ENCODE measurements around the gene HSPA1L. TPM values are rescaled to one million over a fixed set of nuclear protein-coding genes. Genes with fewer than 3 reads are reported as not detected.
A peak's percentile ranks its signal among the peaks of the same experiment; 100 is the strongest.

The HSPA1L gene
- total RNA-seq, 1 donor from 2014 or later, result 0.49 TPM

DNA sequence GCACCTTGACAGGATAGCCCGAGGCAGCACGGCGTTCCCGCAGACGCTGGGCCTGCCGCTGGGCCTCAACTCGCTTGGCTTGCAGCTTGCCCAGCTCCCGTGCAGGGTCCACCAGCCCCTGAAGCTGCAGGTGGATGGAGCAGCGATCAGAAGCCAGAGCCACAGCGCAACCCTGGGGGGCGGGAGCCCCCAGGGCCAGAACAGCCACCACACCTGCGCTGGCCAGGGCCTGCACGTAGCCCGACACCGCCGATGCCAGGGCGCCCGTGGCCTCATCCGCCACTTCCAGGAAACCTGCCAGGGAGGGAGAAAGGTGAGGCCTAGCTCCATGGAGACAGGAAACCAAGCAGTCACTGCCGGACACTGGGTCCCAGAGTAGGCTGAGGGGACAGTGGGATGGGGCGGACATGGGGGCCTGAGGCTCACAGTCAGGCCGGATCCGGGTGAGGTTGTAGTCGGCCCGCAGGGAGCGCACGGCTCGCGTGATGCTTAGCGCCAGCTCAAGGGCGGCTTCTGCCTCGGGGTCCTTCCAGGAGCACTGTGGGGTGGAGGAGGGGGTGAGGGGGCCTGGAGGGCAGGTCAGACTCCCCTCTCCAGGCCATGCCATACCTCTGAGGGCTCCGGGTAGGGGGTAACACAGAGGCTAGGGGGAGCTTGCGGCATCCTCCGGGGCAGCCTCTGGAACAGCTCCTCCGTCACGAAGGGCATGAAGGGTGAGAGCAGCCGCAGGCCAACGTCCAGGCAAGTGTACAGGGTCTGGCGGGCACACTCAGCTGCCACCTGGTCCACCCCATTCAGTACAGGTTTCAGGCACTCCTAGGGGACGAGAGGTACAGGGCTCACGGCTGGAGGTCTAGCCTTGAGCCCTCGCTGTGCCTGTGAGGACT, 35.8 kb downstream of the HSPA1L start:
- Histone ChIP-seq H3K79me2 (ENCODE audit: low read depth) (no peaks in the 10 kb centered on the region), H3K9ac (no peak overlapping the region), H3F3A (ENCODE audit: low read depth) (no peaks in the 10 kb centered on the region), H3K27ac (no peak overlapping the region), H3K4me2 (no peak overlapping the region), H4K20me1 (ENCODE audit: low read depth) (no peaks in the 10 kb centered on the region), H3K9me3 (ENCODE audit: low read depth) (no peaks in the 10 kb centered on the region), H3K36me3 (no peaks in the 10 kb centered on the region), H2AFZ (replicated peaks) (no peak overlapping the region), H3K4me1 (no peaks in the 10 kb centered on the region), H3K27me3 (no peaks in the 10 kb centered on the region), H3K4me3 (no peak overlapping the region)
- H3K27ac Mint-ChIP-seq, result no peak overlapping the region
- H3K4me1 Mint-ChIP-seq, result peaks cover 6% of the 10 kb centered on the region
- no peak for DNase-seq (ENCODE audit: low spot score)
- H3K9me3 Mint-ChIP-seq, result no peaks in the 10 kb centered on the region
- peaks cover 9% of the 10 kb centered on the region for H3K36me3 Mint-ChIP-seq
- no peak for TF ChIP-seq EZH2phosphoT487 (IDR thresholded peaks at IDR 0.05)
- TF ChIP-seq EZH2 (IDR thresholded peaks at IDR 0.05), result no peak
- TF ChIP-seq, protein P1, sequence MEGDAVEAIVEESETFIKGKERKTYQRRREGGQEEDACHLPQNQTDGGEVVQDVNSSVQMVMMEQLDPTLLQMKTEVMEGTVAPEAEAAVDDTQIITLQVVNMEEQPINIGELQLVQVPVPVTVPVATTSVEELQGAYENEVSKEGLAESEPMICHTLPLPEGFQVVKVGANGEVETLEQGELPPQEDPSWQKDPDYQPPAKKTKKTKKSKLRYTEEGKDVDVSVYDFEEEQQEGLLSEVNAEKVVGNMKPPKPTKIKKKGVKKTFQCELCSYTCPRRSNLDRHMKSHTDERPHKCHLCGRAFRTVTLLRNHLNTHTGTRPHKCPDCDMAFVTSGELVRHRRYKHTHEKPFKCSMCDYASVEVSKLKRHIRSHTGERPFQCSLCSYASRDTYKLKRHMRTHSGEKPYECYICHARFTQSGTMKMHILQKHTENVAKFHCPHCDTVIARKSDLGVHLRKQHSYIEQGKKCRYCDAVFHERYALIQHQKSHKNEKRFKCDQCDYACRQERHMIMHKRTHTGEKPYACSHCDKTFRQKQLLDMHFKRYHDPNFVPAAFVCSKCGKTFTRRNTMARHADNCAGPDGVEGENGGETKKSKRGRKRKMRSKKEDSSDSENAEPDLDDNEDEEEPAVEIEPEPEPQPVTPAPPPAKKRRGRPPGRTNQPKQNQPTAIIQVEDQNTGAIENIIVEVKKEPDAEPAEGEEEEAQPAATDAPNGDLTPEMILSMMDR (IDR thresholded peaks at IDR 0.05), result no peak
- H3K4me3 Mint-ChIP-seq, result no peak overlapping the region
- peaks cover 2% of the 10 kb centered on the region for H3K27me3 Mint-ChIP-seq (ENCODE audit: insufficient read depth, low read depth)

DNA sequence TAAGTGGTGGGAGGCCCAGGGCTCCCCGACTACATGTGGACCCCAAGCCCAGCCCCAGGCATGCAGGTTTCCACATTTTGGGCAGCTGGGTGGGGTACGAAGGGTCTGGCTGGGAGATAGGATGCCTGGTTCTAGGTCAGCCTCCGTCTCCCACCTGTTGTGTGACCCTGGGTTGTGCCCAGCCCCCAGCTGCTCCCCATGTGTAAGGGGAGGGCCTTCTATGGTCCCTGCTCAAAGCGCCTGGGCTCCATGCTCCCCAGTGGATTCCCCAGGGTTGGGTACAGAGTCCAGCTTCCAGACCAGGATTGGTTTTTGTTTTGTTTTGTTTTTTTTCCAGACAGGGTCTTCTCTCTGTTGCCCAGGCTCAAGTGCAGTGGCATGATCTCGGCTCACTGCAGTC, 36.9 kb downstream of the HSPA1L start:
- Histone ChIP-seq H3K79me2 (ENCODE audit: low read depth) (no peaks in the 10 kb centered on the region), H3K9ac (no peak overlapping the region), H3K27me3 (no peaks in the 10 kb centered on the region), H4K20me1 (ENCODE audit: low read depth) (no peaks in the 10 kb centered on the region), H3K9me3 (ENCODE audit: low read depth) (no peaks in the 10 kb centered on the region), H2AFZ (replicated peaks) (no peak overlapping the region), H3K4me2 (no peak overlapping the region), H3K36me3 (no peaks in the 10 kb centered on the region), H3F3A (ENCODE audit: low read depth) (no peaks in the 10 kb centered on the region), H3K4me1 (no peaks in the 10 kb centered on the region), H3K27ac (no peak overlapping the region), H3K4me3 (no peak overlapping the region)
- no peak overlapping the region for H3K4me3 Mint-ChIP-seq
- H3K9me3 Mint-ChIP-seq, result no peaks in the 10 kb centered on the region
- TF ChIP-seq EZH2phosphoT487 (IDR thresholded peaks at IDR 0.05) (no peak), EZH2 (IDR thresholded peaks at IDR 0.05) (no peak)
- TF ChIP-seq, protein P1 (IDR thresholded peaks at IDR 0.05), result no peak
- no peak for DNase-seq (ENCODE audit: low spot score)
- no peak overlapping the region for H3K27ac Mint-ChIP-seq
- peaks cover 8% of the 10 kb centered on the region for H3K36me3 Mint-ChIP-seq
- peaks cover 2% of the 10 kb centered on the region for H3K27me3 Mint-ChIP-seq (ENCODE audit: insufficient read depth, low read depth)
- H3K4me1 Mint-ChIP-seq, result peaks cover 6% of the 10 kb centered on the region

DNA sequence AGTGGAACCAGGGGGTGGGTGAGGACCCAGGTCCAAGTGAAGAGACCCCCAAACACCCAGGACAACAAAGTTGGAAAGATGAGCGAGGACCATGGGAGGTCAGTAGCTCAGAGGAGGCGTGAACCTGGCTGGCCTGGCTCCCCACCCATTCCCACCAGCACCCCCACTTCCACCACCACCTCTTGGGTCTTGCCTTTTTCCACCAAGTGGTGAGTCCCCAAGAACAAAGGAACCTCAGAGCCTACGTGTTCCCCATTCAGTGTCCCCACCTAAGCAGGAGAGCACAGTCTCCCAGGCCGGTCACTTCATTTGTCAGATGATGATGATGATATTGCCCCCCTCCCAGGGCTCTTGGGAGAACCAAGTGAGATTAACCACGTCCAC, 37.4 kb downstream of the HSPA1L start:
- Histone ChIP-seq H3K9ac (no peak overlapping the region), H3K4me3 (no peak overlapping the region), H3K27ac (no peak overlapping the region), H3F3A (ENCODE audit: low read depth) (no peaks in the 10 kb centered on the region), H2AFZ (replicated peaks) (no peak overlapping the region), H3K9me3 (ENCODE audit: low read depth) (no peaks in the 10 kb centered on the region), H3K4me1 (no peaks in the 10 kb centered on the region), H3K4me2 (no peak overlapping the region), H3K27me3 (no peaks in the 10 kb centered on the region), H3K79me2 (ENCODE audit: low read depth) (no peaks in the 10 kb centered on the region), H3K36me3 (no peaks in the 10 kb centered on the region), H4K20me1 (ENCODE audit: low read depth) (no peaks in the 10 kb centered on the region)
- no peaks in the 10 kb centered on the region for H3K27me3 Mint-ChIP-seq (ENCODE audit: insufficient read depth, low read depth)
- peak overlapping the region; percentile 21 for H3K27ac Mint-ChIP-seq
- H3K36me3 Mint-ChIP-seq, result peaks cover 4% of the 10 kb centered on the region
- peaks cover 6% of the 10 kb centered on the region for H3K4me1 Mint-ChIP-seq
- TF ChIP-seq, protein P1 (IDR thresholded peaks at IDR 0.05), result no peak
- TF ChIP-seq EZH2phosphoT487 (IDR thresholded peaks at IDR 0.05) (no peak), EZH2 (IDR thresholded peaks at IDR 0.05) (no peak)
- no peaks in the 10 kb centered on the region for H3K9me3 Mint-ChIP-seq
- no peak for DNase-seq (ENCODE audit: low spot score)
- no peak overlapping the region for H3K4me3 Mint-ChIP-seq
